Astrocyte (in vitro differentiated cells and primary cell): ENCODE data around the gene OPCML. TPM values are rescaled to one million over a fixed set of nuclear protein-coding genes. Genes with fewer than 3 reads are reported as not detected.

Experiments
- DNase-seq: peaks from one replicate; pipeline ENCODE4 v3.0.0-alpha.2; 2010; ENCODE audit warnings: low read depth
- FAIRE-seq: peaks from 2 replicates; lab custom pipeline; 2011; peaks lifted over from hg19 to GRCh38; lab: Jason Lieb, UNC
- H2AFZ ChIP-seq: 2 replicates; pipeline ENCODE4 v1.6.0; 2012; ENCODE audit warnings: low read depth, low read length, inconsistent platforms
- H3K27ac ChIP-seq: 2 replicates; pipeline ENCODE4 v1.5.1; 2011; ENCODE audit warnings: low read depth, low read length, inconsistent platforms
- H3K27me3 ChIP-seq: 2 replicates; pipeline ENCODE4 v1.6.0; 2011; ENCODE audit warnings: low read length, inconsistent platforms; ENCODE audit not compliant: insufficient read depth
- H3K36me3 ChIP-seq: 2 replicates; pipeline ENCODE4 v1.5.1; 2011; ENCODE audit warnings: low read length, inconsistent platforms; ENCODE audit not compliant: insufficient read depth
- H3K4me1 ChIP-seq: 2 replicates; pipeline ENCODE4 v1.5.1; 2011; ENCODE audit warnings: low read length, inconsistent platforms; ENCODE audit not compliant: insufficient read depth
- H3K4me2 ChIP-seq: 2 replicates; pipeline ENCODE4 v1.6.0; 2012; ENCODE audit warnings: low read length, inconsistent platforms
- H3K4me3 ChIP-seq: 2 replicates; pipeline ENCODE4 v1.5.1; 2011; ENCODE audit warnings: low read depth, mild to moderate bottlenecking, low read length, inconsistent platforms; ENCODE audit not compliant: insufficient read depth
- H3K79me2 ChIP-seq: 2 replicates; pipeline ENCODE4 v1.6.0; 2012; ENCODE audit warnings: mild to moderate bottlenecking, low read length, inconsistent platforms; ENCODE audit not compliant: insufficient read depth
- H3K9ac ChIP-seq: 2 replicates; pipeline ENCODE4 v1.6.0; 2012; ENCODE audit warnings: mild to moderate bottlenecking, low read length, inconsistent platforms
- H3K9me3 ChIP-seq: 2 replicates; pipeline ENCODE4 v1.5.1; 2012; ENCODE audit warnings: low read depth, mild to moderate bottlenecking, low read length, inconsistent platforms; ENCODE audit not compliant: insufficient read depth
- H4K20me1 ChIP-seq: 2 replicates; pipeline ENCODE4 v1.6.0; 2012; ENCODE audit warnings: low read length, inconsistent platforms; ENCODE audit not compliant: insufficient read depth
- H3K27ac Mint-ChIP-seq: one replicate; pipeline ENCODE4 v1.8.0; 2021; ENCODE audit warnings: mild to moderate bottlenecking, mixed read lengths; ENCODE audit not compliant: unreplicated experiment
- H3K27me3 Mint-ChIP-seq: one replicate; pipeline ENCODE4 v1.8.0; 2021; ENCODE audit warnings: low read depth, mixed read lengths; ENCODE audit not compliant: unreplicated experiment
- H3K36me3 Mint-ChIP-seq: one replicate; pipeline ENCODE4 v1.8.0; 2021; ENCODE audit warnings: low read depth, mixed read lengths; ENCODE audit not compliant: unreplicated experiment
- H3K4me1 Mint-ChIP-seq: one replicate; pipeline ENCODE4 v1.8.0; 2021; ENCODE audit warnings: low read depth, mixed read lengths; ENCODE audit not compliant: unreplicated experiment
- H3K4me3 Mint-ChIP-seq: one replicate; pipeline ENCODE4 v1.8.0; 2021; ENCODE audit warnings: mild to moderate bottlenecking, moderate library complexity, mixed read lengths; ENCODE audit not compliant: unreplicated experiment
- H3K9me3 Mint-ChIP-seq: one replicate; pipeline ENCODE4 v1.8.0; 2021; ENCODE audit warnings: mild to moderate bottlenecking, mixed read lengths; ENCODE audit not compliant: unreplicated experiment
- EZH2 ChIP-seq: IDR thresholded peaks from 2 replicates; pipeline ENCODE4 v1.6.1; 2012; ENCODE audit warnings: mild to moderate bottlenecking, low read length, inconsistent platforms; ENCODE audit not compliant: insufficient read depth
- total RNA-seq: library from RNA; stranded (reverse); gene quantifications from 2 replicates; pipeline ENCODE4 v1.2.1, GENCODE V29; 2021
- TF ChIP-seq, protein P1 (sequence below): IDR thresholded peaks from 2 replicates; pipeline ENCODE4 v1.5.1; 2011; ENCODE audit warnings: low read depth, mild to moderate bottlenecking, inconsistent platforms, low read length, moderate library complexity; ENCODE audit not compliant: insufficient read depth

The OPCML gene
- total RNA-seq, 1 donor from 2014 or later = 7.9 TPM

- peaks cover 12% of the 10 kb centered on the region for H3K4me1 Mint-ChIP-seq
- no peaks in the 10 kb centered on the region for H3K36me3 Mint-ChIP-seq
- DNase-seq (peak; percentile 81), FAIRE-seq (peak; percentile 86)
- Histone ChIP-seq H3K9me3 (no peaks in the 10 kb centered on the region), H3K4me3 (no peak overlapping the region), H4K20me1 (no peaks in the 10 kb centered on the region), H2AFZ (no peak overlapping the region), H3K4me1 (no peaks in the 10 kb centered on the region), H3K27ac (no peak overlapping the region), H3K4me2 (no peak overlapping the region), H3K27me3 (peaks cover 3% of the 10 kb centered on the region), H3K9ac (no peak overlapping the region), H3K36me3 (no peaks in the 10 kb centered on the region), H3K79me2 (no peaks in the 10 kb centered on the region)
- TF ChIP-seq, protein P1, sequence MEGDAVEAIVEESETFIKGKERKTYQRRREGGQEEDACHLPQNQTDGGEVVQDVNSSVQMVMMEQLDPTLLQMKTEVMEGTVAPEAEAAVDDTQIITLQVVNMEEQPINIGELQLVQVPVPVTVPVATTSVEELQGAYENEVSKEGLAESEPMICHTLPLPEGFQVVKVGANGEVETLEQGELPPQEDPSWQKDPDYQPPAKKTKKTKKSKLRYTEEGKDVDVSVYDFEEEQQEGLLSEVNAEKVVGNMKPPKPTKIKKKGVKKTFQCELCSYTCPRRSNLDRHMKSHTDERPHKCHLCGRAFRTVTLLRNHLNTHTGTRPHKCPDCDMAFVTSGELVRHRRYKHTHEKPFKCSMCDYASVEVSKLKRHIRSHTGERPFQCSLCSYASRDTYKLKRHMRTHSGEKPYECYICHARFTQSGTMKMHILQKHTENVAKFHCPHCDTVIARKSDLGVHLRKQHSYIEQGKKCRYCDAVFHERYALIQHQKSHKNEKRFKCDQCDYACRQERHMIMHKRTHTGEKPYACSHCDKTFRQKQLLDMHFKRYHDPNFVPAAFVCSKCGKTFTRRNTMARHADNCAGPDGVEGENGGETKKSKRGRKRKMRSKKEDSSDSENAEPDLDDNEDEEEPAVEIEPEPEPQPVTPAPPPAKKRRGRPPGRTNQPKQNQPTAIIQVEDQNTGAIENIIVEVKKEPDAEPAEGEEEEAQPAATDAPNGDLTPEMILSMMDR = no peak
- no peak for TF ChIP-seq EZH2
- no peak overlapping the region for H3K27ac Mint-ChIP-seq
- no peaks in the 10 kb centered on the region for H3K9me3 Mint-ChIP-seq
- peaks cover 7% of the 10 kb centered on the region for H3K27me3 Mint-ChIP-seq
- H3K4me3 Mint-ChIP-seq = no peak overlapping the region
These were observed 544.4 kb downstream of the OPCML start for GRCh38 chr11:132987936-132988335.

DNA sequence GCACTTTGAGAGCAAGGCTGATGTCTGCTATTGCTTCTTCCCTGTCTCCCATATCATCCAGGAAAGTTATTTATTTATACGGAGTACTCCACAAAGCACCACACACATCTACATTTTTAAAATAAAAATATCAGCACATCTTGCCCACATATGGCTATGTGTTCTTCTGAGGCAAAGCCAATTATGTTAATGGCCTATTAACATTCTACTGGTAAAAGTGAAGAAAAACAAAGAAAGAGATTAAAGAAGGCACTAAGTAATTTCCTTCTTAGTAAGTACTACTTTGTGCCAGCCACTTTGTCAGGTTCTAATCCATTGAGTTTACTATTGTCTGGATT lies 548.7 kb downstream of the OPCML start:
- Histone ChIP-seq H4K20me1 (no peaks in the 10 kb centered on the region), H3K79me2 (no peaks in the 10 kb centered on the region), H3K9ac (no peak overlapping the region), H3K4me3 (no peak overlapping the region), H2AFZ (no peak overlapping the region), H3K4me1 (no peaks in the 10 kb centered on the region), H3K4me2 (no peak overlapping the region), H3K36me3 (no peaks in the 10 kb centered on the region), H3K9me3 (no peaks in the 10 kb centered on the region), H3K27me3 (no peaks in the 10 kb centered on the region), H3K27ac (no peak overlapping the region)
- H3K36me3 Mint-ChIP-seq = no peaks in the 10 kb centered on the region
- no peak overlapping the region for H3K27ac Mint-ChIP-seq
- H3K4me3 Mint-ChIP-seq = no peak overlapping the region
- peaks cover 13% of the 10 kb centered on the region for H3K4me1 Mint-ChIP-seq
- TF ChIP-seq EZH2 = no peak
- TF ChIP-seq, protein P1 = no peak
- H3K9me3 Mint-ChIP-seq = no peaks in the 10 kb centered on the region
- no peaks in the 10 kb centered on the region for H3K27me3 Mint-ChIP-seq
- FAIRE-seq (no peak), DNase-seq (no peak)

- H3K79me2 ChIP-seq = no peaks in the 10 kb centered on the region
- Mint-ChIP-seq H3K4me1 (peaks cover 7% of the 10 kb centered on the region), H3K27me3 (no peaks in the 10 kb centered on the region), H3K36me3 (no peaks in the 10 kb centered on the region), H3K4me3 (no peak overlapping the region), H3K9me3 (no peaks in the 10 kb centered on the region), H3K27ac (no peak overlapping the region)
- no peaks in the 10 kb centered on the region for H3K27me3 ChIP-seq
- no peak overlapping the region for H3K27ac ChIP-seq
- FAIRE-seq (no peak), DNase-seq (peak; percentile 12)
- H2AFZ ChIP-seq = no peak overlapping the region
- H3K4me3 ChIP-seq = no peak overlapping the region
- TF ChIP-seq EZH2 = no peak
- TF ChIP-seq, protein P1 = no peak
- H3K9ac ChIP-seq = no peak overlapping the region
- no peaks in the 10 kb centered on the region for H4K20me1 ChIP-seq
- H3K9me3 ChIP-seq = no peaks in the 10 kb centered on the region
- no peaks in the 10 kb centered on the region for H3K4me1 ChIP-seq
- no peaks in the 10 kb centered on the region for H3K36me3 ChIP-seq
- H3K4me2 ChIP-seq = no peak overlapping the region
These were observed 549.3 kb downstream of the OPCML start for GRCh38 chr11:132982772-132983640.
